DOHH2 (cell line): ENCODE data around the gene TEC.

Experiments
- H3F3A ChIP-seq: fragments of 200-600 bp; sonication (generic), shearing (Covaris generic); 2 replicates; pipeline ENCODE4 v1.6.0; 2016; ENCODE audit warnings: antibody characterized with exemption, mild to moderate bottlenecking; ENCODE audit not compliant: control insufficient read depth, insufficient read depth
- H3K27ac ChIP-seq: fragments of 200-600 bp; sonication (generic); 2 replicates; pipeline ENCODE4 v1.5.1; 2014; ENCODE audit warnings: low read depth, mild to moderate bottlenecking, low read length, moderate library complexity
- H3K27me3 ChIP-seq: fragments of 200-600 bp; sonication (generic); 2 replicates; pipeline ENCODE4 v1.6.1; 2014; ENCODE audit warnings: mild to moderate bottlenecking, low read length, mixed read lengths; ENCODE audit not compliant: control insufficient read depth
- H3K36me3 ChIP-seq: fragments of 200-600 bp; sonication (generic); 2 replicates; pipeline ENCODE4 v1.6.1; 2014; ENCODE audit warnings: mild to moderate bottlenecking, low read length, moderate library complexity, mixed read lengths; ENCODE audit not compliant: control insufficient read depth
- H3K4me1 ChIP-seq: fragments of 200-600 bp; sonication (generic); 2 replicates; pipeline ENCODE4 v1.6.1; 2014; ENCODE audit warnings: mild to moderate bottlenecking, low read length, mixed read lengths; ENCODE audit not compliant: control insufficient read depth
- H3K4me2 ChIP-seq: fragments of 200-600 bp; sonication (generic); 2 replicates; pipeline ENCODE4 v1.6.0; 2014; ENCODE audit warnings: mild to moderate bottlenecking, low read length, moderate library complexity
- H3K4me3 ChIP-seq: fragments of 200-600 bp; sonication (generic); 2 replicates; pipeline ENCODE4 v1.5.1; 2014; ENCODE audit warnings: mild to moderate bottlenecking, low read length, mixed read lengths
- H3K79me2 ChIP-seq: fragments of 200-600 bp; sonication (generic); 2 replicates; pipeline ENCODE4 v1.6.1; 2014; ENCODE audit warnings: mild to moderate bottlenecking, low read length, mixed read lengths; ENCODE audit not compliant: control insufficient read depth
- H3K9me2 ChIP-seq: fragments of 200-600 bp; sonication (generic); replicated peaks from 2 replicates; pipeline ENCODE4 v1.6.1; 2014; ENCODE audit warnings: mild to moderate bottlenecking, low read length, mixed read lengths; ENCODE audit not compliant: control insufficient read depth
- H3K9me3 ChIP-seq: fragments of 200-600 bp; sonication (generic); 2 replicates; pipeline ENCODE4 v1.6.1; 2014; ENCODE audit warnings: antibody characterized with exemption, low read length, mixed read lengths; ENCODE audit not compliant: control insufficient read depth, insufficient read depth
- H4K20me1 ChIP-seq: fragments of 200-600 bp; sonication (generic); 2 replicates; pipeline ENCODE4 v1.6.0; 2014; ENCODE audit warnings: low read depth, mild to moderate bottlenecking, antibody characterized with exemption, low read length, moderate library complexity; ENCODE audit not compliant: control insufficient read depth, insufficient read depth
- CTCF ChIP-seq: fragments of 200-600 bp; sonication (generic); IDR thresholded peaks from one replicate; pipeline ENCODE4 v1.5.1; 2014; ENCODE audit warnings: antibody characterized with exemption, mild to moderate bottlenecking, low read depth, low read length; ENCODE audit not compliant: poor library complexity, severe bottlenecking
- EZH2phosphoT487 ChIP-seq: fragments of 200-600 bp; sonication (generic); IDR thresholded peaks from 2 replicates; pipeline ENCODE4 v1.6.1; 2017; ENCODE audit warnings: borderline replicate concordance, mild to moderate bottlenecking, antibody characterized with exemption, low read length, moderate library complexity, mixed read lengths

The TEC gene

GRCh38 chr4:48116582-48116981 is 153.1 kb downstream of the TEC start:
- Histone ChIP-seq H3K27ac (no peak overlapping the region), H3K4me2 (no peak overlapping the region), H3F3A (no peaks in the 10 kb centered on the region), H3K4me3 (no peak overlapping the region), H3K36me3 (no peaks in the 10 kb centered on the region), H3K79me2 (no peaks in the 10 kb centered on the region), H3K9me2 (no peaks in the 10 kb centered on the region), H4K20me1 (no peaks in the 10 kb centered on the region), H3K27me3 (no peaks in the 10 kb centered on the region; the same call in 1 of the 2 replicates), H3K9me3 (no peaks in the 10 kb centered on the region), H3K4me1 (no peaks in the 10 kb centered on the region)
- TF ChIP-seq EZH2phosphoT487 (no peak), CTCF (no peak)

- Histone ChIP-seq H3K79me2 (no peaks in the 10 kb centered on the region), H3K36me3 (no peaks in the 10 kb centered on the region), H3K9me3 (no peaks in the 10 kb centered on the region), H3F3A (no peaks in the 10 kb centered on the region), H3K4me1 (no peaks in the 10 kb centered on the region), H3K27ac (no peak overlapping the region), H3K27me3 (no peaks in the 10 kb centered on the region; the same call in 1 of the 2 replicates), H4K20me1 (no peaks in the 10 kb centered on the region), H3K4me2 (no peak overlapping the region), H3K4me3 (no peak overlapping the region), H3K9me2 (no peaks in the 10 kb centered on the region)
- no peak for TF ChIP-seq EZH2phosphoT487
- no peak for TF ChIP-seq CTCF
Measured at GRCh38 chr4:48114412-48114811, 155.2 kb downstream of the TEC start.

- no peaks in the 10 kb centered on the region for H4K20me1 ChIP-seq
- H3K36me3 ChIP-seq = no peaks in the 10 kb centered on the region
- no peaks in the 10 kb centered on the region for H3K9me2 ChIP-seq
- H3K9me3 ChIP-seq = no peaks in the 10 kb centered on the region
- no peak overlapping the region for H3K27ac ChIP-seq
- H3K4me2 ChIP-seq = no peak overlapping the region
- H3K27me3 ChIP-seq = no peaks in the 10 kb centered on the region; the same call in 1 of the 2 replicates
- H3K79me2 ChIP-seq = no peaks in the 10 kb centered on the region
- no peaks in the 10 kb centered on the region for H3K4me1 ChIP-seq
- H3K4me3 ChIP-seq = no peak overlapping the region
- H3F3A ChIP-seq = no peaks in the 10 kb centered on the region
- no peak for TF ChIP-seq EZH2phosphoT487
- no peak for TF ChIP-seq CTCF
Measured at GRCh38 chr4:48112017-48112667, 157.5 kb downstream of the TEC start.
